Erythroblast (primary cell): ENCODE measurements around the gene MAP2K6.

Experiments used
- GATA1 ChIP-seq: IDR thresholded peaks from 2 replicates; pipeline ENCODE4 v1.6.1; 2011; ENCODE audit warnings: low read depth, mild to moderate bottlenecking, control low read depth, low read length, moderate library complexity
- POLR2A ChIP-seq: IDR thresholded peaks from 2 replicates; pipeline ENCODE4 v1.6.1; 2011; ENCODE audit warnings: mild to moderate bottlenecking, low read length

- no peak for TF ChIP-seq POLR2A
- no peak for TF ChIP-seq GATA1
These were observed 38.3 kb downstream of the MAP2K6 start for GRCh38 chr17:69452664-69453260.
